Liver (tissue), 9 donors: ENCODE measurements around the gene IMPG1. TPM values are rescaled to one million over a fixed set of nuclear protein-coding genes. Genes with fewer than 3 reads are reported as not detected.

Source experiments
- DNase-seq: peaks from one replicate; pipeline ENCODE4 v3.0.0-alpha.2; 2017; ENCODE audit warnings: low spot score
- H3K27ac ChIP-seq, 2 donors: one replicate each; pipeline ENCODE4 v1.7.0; 2013; ENCODE audit warnings: inconsistent platforms in 2 of 2, low read length in 2 of 2, control low read depth in 1 of 2, low read depth in 1 of 2, mild to moderate bottlenecking in 1 of 2
- H3K27me3 ChIP-seq, 4 donors: one replicate each; pipeline versions ENCODE4 v1.6.1 to v1.7.0; 2013; ENCODE audit warnings: low read length in 3 of 4, inconsistent platforms in 1 of 4, mild to moderate bottlenecking in 1 of 4, moderate library complexity in 1 of 4; ENCODE audit not compliant: control insufficient read depth in 4 of 4, insufficient read depth in 4 of 4
- H3K36me3 ChIP-seq, 4 donors: one replicate each; pipeline versions ENCODE4 v1.6.1 to v1.7.0; 2013; ENCODE audit warnings: low read length in 3 of 4, mild to moderate bottlenecking in 3 of 4, low read depth in 1 of 4, moderate library complexity in 1 of 4; ENCODE audit not compliant: control insufficient read depth in 4 of 4, insufficient read depth in 3 of 4
- H3K4me1 ChIP-seq, 4 donors: one replicate each; pipeline versions ENCODE4 v1.6.1 to v1.7.0; 2013; ENCODE audit warnings: low read length in 3 of 4, mild to moderate bottlenecking in 3 of 4, moderate library complexity in 1 of 4; ENCODE audit not compliant: control insufficient read depth in 4 of 4, insufficient read depth in 4 of 4
- H3K4me3 ChIP-seq, 3 donors: one replicate each; pipeline versions ENCODE4 v1.6.1 to v1.7.0; 2013; ENCODE audit warnings: low read length in 3 of 3, control low read depth in 1 of 3, low read depth in 1 of 3, mild to moderate bottlenecking in 1 of 3
- H3K9ac ChIP-seq, 2 donors: one replicate each; pipeline ENCODE4 v1.7.0; 2013; ENCODE audit warnings: low read length in 2 of 2, mild to moderate bottlenecking in 2 of 2, moderate library complexity in 2 of 2, control low read depth in 1 of 2, low read depth in 1 of 2
- H3K9me3 ChIP-seq, 4 donors: one replicate each; pipeline versions ENCODE4 v1.6.1 to v1.7.0; 2013; ENCODE audit warnings: low read length in 3 of 4; ENCODE audit not compliant: control insufficient read depth in 4 of 4
- ATF3 ChIP-seq: IDR thresholded peaks from 2 replicates; pipeline ENCODE4 v1.6.1; 2016; ENCODE audit warnings: antibody characterized with exemption
- CTCF ChIP-seq: fragments of 150-350 bp; IDR thresholded peaks from 2 replicates; pipeline ENCODE4 v1.5.1; 2017; ENCODE audit warnings: improper control_type of control experiment, low read depth, low read length; ENCODE audit not compliant: missing input control
- EGR1 ChIP-seq, 2 donors: IDR thresholded peaks; 2 replicates each; pipeline ENCODE4 v1.6.1; 2016 to 2018; ENCODE audit warnings: antibody characterized with exemption in 2 of 2, low read depth in 2 of 2
- FOXA1 ChIP-seq: IDR thresholded peaks from 2 replicates; pipeline ENCODE4 v1.6.1; 2016; ENCODE audit warnings: antibody characterized with exemption
- FOXA2 ChIP-seq: IDR thresholded peaks from 2 replicates; pipeline ENCODE4 v1.6.1; 2016; ENCODE audit warnings: antibody characterized with exemption
- GABPA ChIP-seq, 2 donors: IDR thresholded peaks in 1 of 2; conservative IDR thresholded peaks in 1 of 2; 2 replicates each; pipeline ENCODE4 v1.6.1; 2016; ENCODE audit warnings: antibody characterized with exemption in 2 of 2, mild to moderate bottlenecking in 1 of 2, moderate library complexity in 1 of 2
- HNF4A ChIP-seq, 2 donors: conservative IDR thresholded peaks; 2 replicates each; pipeline ENCODE4 v1.6.1; 2016; ENCODE audit warnings: antibody characterized with exemption in 2 of 2, mild to moderate bottlenecking in 2 of 2
- HNF4G ChIP-seq: IDR thresholded peaks from 2 replicates; pipeline ENCODE4 v1.6.1; 2016; ENCODE audit warnings: antibody characterized with exemption
- JUND ChIP-seq, 2 donors: IDR thresholded peaks; 2 replicates each; pipeline ENCODE4 v1.6.1; 2016; ENCODE audit warnings: antibody characterized with exemption in 2 of 2
- MAX ChIP-seq: IDR thresholded peaks from 2 replicates; pipeline ENCODE4 v1.6.1; 2016; ENCODE audit warnings: antibody characterized with exemption
- NR2F2 ChIP-seq: IDR thresholded peaks from 2 replicates; pipeline ENCODE4 v1.6.1; 2016; ENCODE audit warnings: antibody characterized with exemption
- RAD21 ChIP-seq, 2 donors: IDR thresholded peaks; 2 replicates each; pipeline ENCODE4 v1.6.1; 2016; ENCODE audit warnings: antibody characterized with exemption in 2 of 2, mild to moderate bottlenecking in 2 of 2
- RXRA ChIP-seq, 2 donors: IDR thresholded peaks; 2 replicates each; pipeline ENCODE4 v1.6.1; 2017 to 2018; ENCODE audit warnings: antibody characterized with exemption in 2 of 2, mild to moderate bottlenecking in 1 of 2
- SP1 ChIP-seq: IDR thresholded peaks from 2 replicates; pipeline ENCODE4 v1.6.1; 2018; ENCODE audit warnings: antibody characterized with exemption, mild to moderate bottlenecking
- TAF1 ChIP-seq: conservative IDR thresholded peaks from 2 replicates; pipeline ENCODE4 v1.6.1; 2016; ENCODE audit warnings: antibody characterized with exemption, mild to moderate bottlenecking
- YY1 ChIP-seq: IDR thresholded peaks from 2 replicates; pipeline ENCODE4 v1.6.1; 2016; ENCODE audit warnings: antibody characterized with exemption, mild to moderate bottlenecking
- ZBTB33 ChIP-seq: IDR thresholded peaks from 2 replicates; pipeline ENCODE4 v1.6.1; 2016; ENCODE audit warnings: antibody characterized with exemption
- WGBS: extraction: QIAGEN DNeasy Blood & Tissue Kit; methylation state at CpG from one replicate; pipeline ENCODE4 v1.1.7; 2013; 5-methylcytosine and 5-hydroxymethylcytosine counted together
- polyA plus RNA-seq, 2 donors: library from polyadenylated mRNA; stranded (reverse) in 1 of 2; unstranded in 1 of 2; fragments of 200-250 nt in 1 of 2; fragments of >200 nt in 1 of 2; fragmentation: Nextera tagmentation in 1 of 2; extraction: Ambion mirVana in 1 of 2; gene quantifications; one replicate each; pipeline versions ENCODE4 v1.2.1 to v1.2.3, GENCODE V29; 2013 to 2015
- total RNA-seq, 2 donors: library from RNA; depleted of rRNA; stranded (reverse); fragments of >200 nt; gene quantifications; one replicate each; pipeline ENCODE4 v1.2.3, GENCODE V29; 2014
- donor health status: healthy.
- donor health status: healthy.
- donor health status: healthy.
- donor health status: healthy.
- donor health status: healthy.

The IMPG1 gene
- total and polyA plus RNA-seq, 4 donors = not detected

- no peak overlapping the region for H3K4me3 ChIP-seq
- WGBS = 77% methylated on average over 5 of the region's 5 CpGs
- H3K36me3 ChIP-seq = no peaks in the 10 kb centered on the region
- TF ChIP-seq SP1 (no peak), RAD21 (IDR thresholded peaks at IDR 0.05) (peak in 1 of 2 donors; percentile 44), MAX (no peak)
- H3K9ac ChIP-seq = no peak overlapping the region
- H3K4me1 ChIP-seq = peaks cover 1 to 17% (median 9%) of the 10 kb centered on the region in 4 donors
- H3K27me3 ChIP-seq = no peaks in the 10 kb centered on the region
- no peak for DNase-seq
- no peak overlapping the region for H3K27ac ChIP-seq
- no peaks in the 10 kb centered on the region for H3K9me3 ChIP-seq
These were observed 140.4 kb downstream of the IMPG1 start for GRCh38 chr6:75932067-75932466.

- H3K27me3 ChIP-seq = no peaks in the 10 kb centered on the region
- no peak overlapping the region for H3K27ac ChIP-seq
- H3K9ac ChIP-seq = no peak overlapping the region
- H3K4me3 ChIP-seq = no peak overlapping the region
- no peak for DNase-seq
- no peaks in the 10 kb centered on the region for H3K36me3 ChIP-seq
- WGBS = 87% methylated on average over 11 of the region's 11 CpGs
- TF ChIP-seq GABPA (IDR thresholded peaks at IDR 0.05 in 1 of 2, conservative IDR thresholded peaks at IDR 0.05 in 1 of 2) (no peak), EGR1 (IDR thresholded peaks at IDR 0.05; ENCODE audit: low read depth in 2 of 2) (no peak), ATF3 (no peak), TAF1 (no peak), RXRA (IDR thresholded peaks at IDR 0.05) (no peak), HNF4A (conservative IDR thresholded peaks at IDR 0.05) (no peak), FOXA1 (no peak), SP1 (no peak), YY1 (no peak), JUND (IDR thresholded peaks at IDR 0.05) (no peak), MAX (no peak), HNF4G (no peak), NR2F2 (no peak), ZBTB33 (no peak), FOXA2 (no peak), CTCF (no peak)
- peaks cover 1 to 17% (median 9%) of the 10 kb centered on the region in 4 donors for H3K4me1 ChIP-seq
- H3K9me3 ChIP-seq = no peaks in the 10 kb centered on the region
These were observed 141.3 kb downstream of the IMPG1 start for GRCh38 chr6:75931011-75931680.
